Mesendoderm (in vitro differentiated cells): ENCODE results near the gene APBA2.

Source experiments
- DNase-seq: peaks from one replicate; pipeline ENCODE4 v3.0.0; 2013
- H2AK5ac ChIP-seq: 2 replicates; pipeline ENCODE4 v1.6.1; 2013; ENCODE audit warnings: low read length, inconsistent platforms
- H2BK120ac ChIP-seq: 2 replicates; pipeline ENCODE4 v1.6.1; 2013; ENCODE audit warnings: low read depth, mild to moderate bottlenecking, low read length, moderate library complexity, mixed read lengths
- H2BK15ac ChIP-seq: replicated peaks from 2 replicates; pipeline ENCODE4 v1.6.1; 2013; ENCODE audit warnings: low read depth, mild to moderate bottlenecking, moderate library complexity
- H2BK5ac ChIP-seq: 2 replicates; pipeline ENCODE4 v1.6.1; 2013; ENCODE audit warnings: low read length, inconsistent platforms
- H3K18ac ChIP-seq: 2 replicates; pipeline ENCODE4 v1.6.1; 2013; ENCODE audit warnings: mild to moderate bottlenecking, low read length, mixed read lengths
- H3K23ac ChIP-seq: one replicate; pipeline ENCODE4 v1.6.1; 2013; ENCODE audit warnings: low read length
- H3K27ac ChIP-seq: 2 replicates; pipeline ENCODE4 v1.5.1; 2013; ENCODE audit warnings: low read depth, mild to moderate bottlenecking, inconsistent platforms, low read length, moderate library complexity
- H3K27me3 ChIP-seq: 2 replicates; pipeline ENCODE4 v1.6.1; 2013; ENCODE audit warnings: low read length, control low read depth, mild to moderate bottlenecking, inconsistent platforms; ENCODE audit not compliant: insufficient read depth, poor library complexity
- H3K36me3 ChIP-seq: 2 replicates; pipeline ENCODE4 v1.6.1; 2013; ENCODE audit warnings: low read length, inconsistent platforms; ENCODE audit not compliant: control insufficient read depth, insufficient read depth
- H3K4ac ChIP-seq: one replicate; pipeline ENCODE4 v1.6.1; 2013; ENCODE audit warnings: low read depth, mild to moderate bottlenecking, low read length, moderate library complexity
- H3K4me1 ChIP-seq: 2 replicates; pipeline ENCODE4 v1.6.1; 2013; ENCODE audit warnings: low read depth, low read length, inconsistent platforms; ENCODE audit not compliant: control insufficient read depth
- H3K4me2 ChIP-seq: 2 replicates; pipeline ENCODE4 v1.6.1; 2013; ENCODE audit warnings: low read length
- H3K4me3 ChIP-seq: 2 replicates; pipeline ENCODE4 v1.5.1; 2013; ENCODE audit warnings: mild to moderate bottlenecking, low read length
- H3K56ac ChIP-seq: one replicate; pipeline ENCODE4 v1.6.1; 2013; ENCODE audit warnings: low read length
- H3K79me1 ChIP-seq: 2 replicates; pipeline ENCODE4 v1.6.1; 2013; ENCODE audit warnings: low read length, inconsistent platforms
- H3K79me2 ChIP-seq: 2 replicates; pipeline ENCODE4 v1.6.1; 2013; ENCODE audit warnings: mild to moderate bottlenecking, low read length; ENCODE audit not compliant: control insufficient read depth, insufficient read depth
- H3K9ac ChIP-seq: 2 replicates; pipeline ENCODE4 v1.6.1; 2013; ENCODE audit warnings: low read length, inconsistent platforms
- H4K5ac ChIP-seq: one replicate; pipeline ENCODE4 v1.6.1; 2013; ENCODE audit warnings: low read length
- H4K8ac ChIP-seq: one replicate; pipeline ENCODE4 v1.6.1; 2013; ENCODE audit warnings: low read depth, mild to moderate bottlenecking, control low read depth, low read length, moderate library complexity
- WGBS: extraction: QIAGEN DNeasy Blood & Tissue Kit; methylation state at CpG from one replicate; pipeline ENCODE4 v1.1.7; 2013; ENCODE audit warnings: low lambda C conversion rate, missing lambda C conversion rate; ENCODE audit not compliant: insufficient coverage; ENCODE audit errors: extremely low coverage; 5-methylcytosine and 5-hydroxymethylcytosine counted together

APBA2 gene

DNA sequence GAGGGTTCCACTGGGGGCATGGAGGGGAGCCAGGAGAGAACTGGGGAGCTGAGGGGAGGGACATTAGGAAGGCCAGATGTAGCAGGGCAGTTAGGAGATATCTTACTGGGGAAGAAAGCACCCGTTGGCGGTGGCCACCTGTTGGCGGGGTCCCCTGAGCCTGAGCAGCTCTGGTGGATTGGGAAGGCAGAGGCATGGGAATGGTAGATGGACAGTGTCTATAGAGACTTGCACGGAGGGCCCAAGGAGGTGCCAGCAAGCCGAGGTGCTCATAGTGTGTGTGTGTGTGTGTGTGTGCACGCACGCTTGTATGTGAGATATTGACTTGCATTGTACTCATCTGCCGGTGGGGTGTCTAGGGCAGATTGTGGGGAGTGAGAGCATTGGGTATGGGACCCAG lies 179.0 kb downstream of the APBA2 start:
- no peak for DNase-seq
- H3K27me3 ChIP-seq = no peaks in the 10 kb centered on the region
- WGBS = no CpG with 5 or more reads among the region's 8 CpGs

DNA sequence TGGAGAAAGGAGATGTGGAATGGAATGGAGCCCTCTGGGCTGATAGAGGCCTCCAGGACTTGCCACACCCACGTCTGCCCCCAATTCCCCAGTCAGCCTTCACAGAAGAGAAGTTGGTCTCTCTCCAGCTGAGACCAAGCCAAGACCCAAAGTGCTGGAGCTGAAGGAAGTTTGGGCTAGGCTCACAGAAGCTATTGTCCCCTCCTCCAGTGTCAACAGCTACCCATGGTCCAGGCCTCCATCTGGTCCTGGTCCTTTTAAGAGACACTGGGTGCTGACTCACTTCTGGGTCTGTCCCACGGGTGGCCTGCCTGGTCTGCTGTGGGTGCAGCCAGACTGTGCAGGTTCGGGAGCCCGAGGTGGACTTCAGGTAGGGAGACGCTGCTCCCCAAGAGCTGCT lies 179.8 kb downstream of the APBA2 start:
- H3K27me3 ChIP-seq = no peaks in the 10 kb centered on the region
- no peak overlapping the region for H3K4me2 ChIP-seq
- no peak overlapping the region for H3K9ac ChIP-seq
- H3K4me1 ChIP-seq = peaks cover 3% of the 10 kb centered on the region
- no peak overlapping the region for H3K18ac ChIP-seq
- H3K79me1 ChIP-seq = no peaks in the 10 kb centered on the region
- no peak overlapping the region for H4K8ac ChIP-seq
- H2BK15ac ChIP-seq = no peak overlapping the region
- no peaks in the 10 kb centered on the region for H3K36me3 ChIP-seq
- H2BK120ac ChIP-seq = no peak overlapping the region
- no peak overlapping the region for H3K4ac ChIP-seq
- WGBS = no CpG with 5 or more reads among the region's 5 CpGs
- no peak overlapping the region for H4K5ac ChIP-seq
- H2BK5ac ChIP-seq = no peak overlapping the region
- no peak overlapping the region for H3K27ac ChIP-seq
- no peaks in the 10 kb centered on the region for H3K79me2 ChIP-seq
- H3K23ac ChIP-seq = no peak overlapping the region
- no peak for DNase-seq
- no peak overlapping the region for H3K4me3 ChIP-seq
- no peak overlapping the region for H2AK5ac ChIP-seq
- no peak overlapping the region for H3K56ac ChIP-seq

More for the DNA sequence above, 179.0 kb downstream of the APBA2 start:
- Histone ChIP-seq H4K5ac (no peak overlapping the region), H3K4me1 (peaks cover 3% of the 10 kb centered on the region), H3K79me2 (no peaks in the 10 kb centered on the region), H3K4ac (no peak overlapping the region), H3K4me2 (no peak overlapping the region), H3K27ac (no peak overlapping the region), H3K9ac (no peak overlapping the region), H3K18ac (no peak overlapping the region), H3K23ac (no peak overlapping the region), H2BK15ac (no peak overlapping the region), H2BK5ac (no peak overlapping the region), H4K8ac (no peak overlapping the region), H3K56ac (no peak overlapping the region), H2AK5ac (no peak overlapping the region), H3K79me1 (no peaks in the 10 kb centered on the region), H2BK120ac (no peak overlapping the region), H3K36me3 (no peaks in the 10 kb centered on the region), H3K4me3 (no peak overlapping the region)

DNA sequence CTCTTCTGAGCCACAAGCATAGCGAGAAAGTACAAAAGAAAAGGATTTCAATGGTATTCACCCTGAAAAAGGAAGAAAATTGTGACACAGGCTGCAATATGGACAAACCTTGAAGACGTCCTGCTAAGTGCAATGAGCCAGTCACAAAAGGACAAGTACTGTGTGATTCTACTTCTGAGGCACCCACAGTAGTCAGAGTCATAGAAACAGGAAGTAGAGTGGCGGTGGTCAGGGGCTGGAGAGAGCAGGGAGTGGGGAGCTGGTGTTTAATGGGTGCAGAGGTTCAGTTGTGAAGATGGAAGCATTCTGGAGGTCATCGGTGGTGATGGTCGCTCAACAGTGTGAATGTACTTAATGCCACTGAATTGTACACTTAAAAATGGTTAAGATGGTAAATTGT lies 180.5 kb downstream of the APBA2 start:
- Histone ChIP-seq H3K23ac (no peak overlapping the region), H3K18ac (no peak overlapping the region), H2BK15ac (no peak overlapping the region), H3K4me3 (no peak overlapping the region), H3K4ac (no peak overlapping the region), H3K27ac (no peak overlapping the region), H3K56ac (no peak overlapping the region), H3K4me1 (peaks cover 3% of the 10 kb centered on the region), H4K5ac (no peak overlapping the region), H3K36me3 (no peaks in the 10 kb centered on the region), H4K8ac (no peak overlapping the region), H2AK5ac (no peak overlapping the region), H2BK120ac (no peak overlapping the region), H3K9ac (no peak overlapping the region), H3K79me2 (no peaks in the 10 kb centered on the region), H3K4me2 (no peak overlapping the region), H3K27me3 (no peaks in the 10 kb centered on the region), H3K79me1 (no peaks in the 10 kb centered on the region), H2BK5ac (no peak overlapping the region)
- DNase-seq = no peak
- no CpG with 5 or more reads among the region's 5 CpGs for whole genome bisulfite sequencing

GRCh38 chr15:29066838-29067237 lies 181.1 kb downstream of the APBA2 start:
- Histone ChIP-seq H3K23ac (no peak overlapping the region), H2BK15ac (no peak overlapping the region), H3K4me1 (peaks cover 3% of the 10 kb centered on the region), H3K4me2 (no peak overlapping the region), H4K8ac (no peak overlapping the region), H2BK120ac (no peak overlapping the region), H3K9ac (no peak overlapping the region), H3K79me2 (no peaks in the 10 kb centered on the region), H3K18ac (no peak overlapping the region), H3K36me3 (no peaks in the 10 kb centered on the region), H3K27ac (no peak overlapping the region), H3K79me1 (no peaks in the 10 kb centered on the region), H3K27me3 (no peaks in the 10 kb centered on the region), H3K4ac (no peak overlapping the region), H4K5ac (no peak overlapping the region), H2BK5ac (no peak overlapping the region), H3K4me3 (no peak overlapping the region), H2AK5ac (no peak overlapping the region), H3K56ac (no peak overlapping the region)
- WGBS = no CpG with 5 or more reads among the region's 2 CpGs
- no peak for DNase-seq

- Histone ChIP-seq H3K4me3 (no peak overlapping the region), H3K23ac (no peak overlapping the region), H3K79me1 (no peaks in the 10 kb centered on the region), H2BK5ac (no peak overlapping the region), H2BK15ac (no peak overlapping the region), H3K27me3 (no peaks in the 10 kb centered on the region), H3K4me2 (no peak overlapping the region), H3K4me1 (peaks cover 3% of the 10 kb centered on the region), H4K8ac (no peak overlapping the region), H3K9ac (no peak overlapping the region), H3K36me3 (no peaks in the 10 kb centered on the region), H3K56ac (no peak overlapping the region), H4K5ac (no peak overlapping the region), H3K79me2 (no peaks in the 10 kb centered on the region), H2AK5ac (no peak overlapping the region), H3K27ac (no peak overlapping the region), H3K18ac (no peak overlapping the region), H3K4ac (no peak overlapping the region), H2BK120ac (no peak overlapping the region)
- DNase-seq = no peak
- no CpG with 5 or more reads among the region's 7 CpGs for WGBS
Observed at GRCh38 chr15:29067949-29068348, 182.2 kb downstream of the APBA2 start.

DNA sequence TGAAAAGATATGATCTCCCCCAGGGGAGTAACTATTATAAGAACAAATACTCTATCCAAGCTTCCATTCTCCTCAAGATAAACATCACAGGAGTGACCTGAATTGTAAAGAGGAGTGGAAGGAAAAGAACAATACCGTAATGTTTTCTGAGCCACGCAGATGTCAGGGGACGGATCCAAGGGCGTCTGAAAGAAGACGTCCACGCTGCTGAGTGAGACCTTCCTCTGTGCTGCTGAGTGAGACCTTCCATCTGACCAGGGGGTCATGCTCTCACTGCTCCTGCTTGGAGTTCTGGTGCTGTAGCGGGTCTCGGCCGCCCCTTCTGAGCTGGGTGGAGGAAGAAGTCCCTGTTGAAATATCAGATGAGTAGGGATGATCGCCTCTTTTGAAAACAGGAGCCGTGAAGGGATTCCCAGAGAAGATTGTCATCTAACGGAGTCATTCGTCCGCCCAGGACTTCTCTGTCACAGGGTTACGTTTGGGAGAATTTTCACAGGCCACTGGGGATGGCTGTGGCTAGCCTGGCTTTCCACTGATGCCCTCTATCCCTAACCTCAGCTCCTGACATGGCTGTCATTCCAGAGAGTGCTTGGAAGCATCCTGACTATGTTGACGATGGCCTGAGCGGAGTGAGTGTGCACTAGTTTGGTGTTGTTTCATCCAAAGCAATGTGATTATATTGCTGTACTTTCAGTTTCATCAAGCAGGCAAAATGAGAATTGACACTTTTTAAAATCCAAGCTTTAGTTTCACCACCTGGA lies 184.9 kb downstream of the APBA2 start:
- Histone ChIP-seq H3K18ac (no peak overlapping the region), H3K23ac (no peak overlapping the region), H3K36me3 (no peaks in the 10 kb centered on the region), H3K27me3 (no peaks in the 10 kb centered on the region), H3K4me1 (no peaks in the 10 kb centered on the region), H3K4me2 (no peak overlapping the region), H4K5ac (no peak overlapping the region), H3K9ac (no peak overlapping the region), H3K4me3 (no peak overlapping the region), H2AK5ac (no peak overlapping the region), H2BK15ac (no peak overlapping the region), H2BK5ac (no peak overlapping the region), H4K8ac (no peak overlapping the region), H3K27ac (no peak overlapping the region), H3K79me2 (no peaks in the 10 kb centered on the region), H3K56ac (no peak overlapping the region), H2BK120ac (no peak overlapping the region), H3K4ac (no peak overlapping the region), H3K79me1 (no peaks in the 10 kb centered on the region)
- WGBS = no CpG with 5 or more reads among the region's 17 CpGs
- no peak for DNase-seq
